ENCODE measurements around the gene EIF3A.

DNA sequence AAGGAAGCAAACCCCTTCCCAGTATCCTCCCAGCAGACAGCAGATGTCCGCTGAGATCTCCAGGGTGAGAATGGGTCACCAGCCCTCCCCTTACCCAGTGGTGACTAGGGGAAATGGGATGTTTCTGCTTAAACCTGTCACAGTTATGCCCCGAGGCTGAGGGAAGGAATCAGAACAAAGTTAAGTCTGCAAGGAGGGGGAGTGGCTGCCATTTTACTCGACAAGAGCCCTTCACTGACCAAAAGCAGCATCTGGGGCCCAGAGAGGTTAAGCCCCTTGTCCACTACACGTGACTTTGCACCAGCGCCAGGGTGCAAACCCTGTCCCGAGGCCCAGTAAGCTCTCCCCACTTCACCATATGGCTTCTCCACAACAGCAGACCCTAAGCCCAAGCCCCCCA lies 55.7 kb downstream of the EIF3A start:
- TF ChIP-seq, protein P1, sequence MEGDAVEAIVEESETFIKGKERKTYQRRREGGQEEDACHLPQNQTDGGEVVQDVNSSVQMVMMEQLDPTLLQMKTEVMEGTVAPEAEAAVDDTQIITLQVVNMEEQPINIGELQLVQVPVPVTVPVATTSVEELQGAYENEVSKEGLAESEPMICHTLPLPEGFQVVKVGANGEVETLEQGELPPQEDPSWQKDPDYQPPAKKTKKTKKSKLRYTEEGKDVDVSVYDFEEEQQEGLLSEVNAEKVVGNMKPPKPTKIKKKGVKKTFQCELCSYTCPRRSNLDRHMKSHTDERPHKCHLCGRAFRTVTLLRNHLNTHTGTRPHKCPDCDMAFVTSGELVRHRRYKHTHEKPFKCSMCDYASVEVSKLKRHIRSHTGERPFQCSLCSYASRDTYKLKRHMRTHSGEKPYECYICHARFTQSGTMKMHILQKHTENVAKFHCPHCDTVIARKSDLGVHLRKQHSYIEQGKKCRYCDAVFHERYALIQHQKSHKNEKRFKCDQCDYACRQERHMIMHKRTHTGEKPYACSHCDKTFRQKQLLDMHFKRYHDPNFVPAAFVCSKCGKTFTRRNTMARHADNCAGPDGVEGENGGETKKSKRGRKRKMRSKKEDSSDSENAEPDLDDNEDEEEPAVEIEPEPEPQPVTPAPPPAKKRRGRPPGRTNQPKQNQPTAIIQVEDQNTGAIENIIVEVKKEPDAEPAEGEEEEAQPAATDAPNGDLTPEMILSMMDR (conservative IDR thresholded peaks at IDR 0.05 in 1 of 2, IDR thresholded peaks at IDR 0.05 in 1 of 2; ENCODE audit: low read depth in 1 of 2, low read length in 2 of 2): no peak
- TF ChIP-seq EZH2 (IDR thresholded peaks at IDR 0.05; ENCODE audit: low read length, missing control alignments): no peak

Measured in fibroblast of lung (primary cell).